ENCODE data around the gene FANCB.
A peak's percentile ranks its signal among the peaks of the same experiment; 100 is the strongest.

FANCB gene

DNA sequence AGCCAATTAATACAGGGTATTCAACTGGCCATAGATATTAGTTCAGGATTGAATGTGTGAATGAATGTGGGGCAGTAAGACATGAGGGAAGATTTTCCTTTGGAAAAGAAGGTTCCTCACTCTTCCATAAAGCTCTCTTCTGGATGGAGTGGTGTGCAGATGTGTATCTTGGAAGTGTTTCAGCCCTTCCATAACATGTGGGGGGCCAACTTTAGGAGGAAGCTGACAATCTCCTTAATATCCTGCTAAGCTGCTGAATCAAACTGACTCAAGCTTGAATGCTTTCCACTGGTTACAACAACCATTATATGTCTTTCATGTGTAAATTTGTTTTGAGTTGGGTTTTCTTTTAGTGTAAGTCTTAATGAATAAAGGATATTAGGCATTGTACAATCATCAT is 40.3 kb downstream of the FANCB start:
- no peak for DNase-seq (ENCODE audit: low read depth in 2 of 2)

DNA sequence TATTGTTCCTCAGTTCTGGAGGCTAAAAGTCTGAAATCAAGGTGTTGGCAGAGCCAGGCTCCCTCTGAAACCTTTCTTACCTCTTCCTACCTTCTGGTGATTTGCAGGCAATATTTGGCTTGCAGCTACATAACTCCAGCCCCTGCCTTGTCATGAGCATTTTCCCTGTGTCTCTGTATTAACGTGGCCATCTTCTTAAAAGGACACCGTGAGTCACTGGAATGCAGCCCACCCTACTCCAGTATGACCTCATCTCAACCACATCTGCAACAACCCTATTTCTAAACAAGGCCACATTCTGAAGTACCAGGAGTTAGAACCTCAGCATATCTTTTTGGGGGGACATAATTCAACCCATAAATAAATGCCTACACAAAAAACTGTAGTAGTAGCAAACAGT is 40.7 kb downstream of the FANCB start:
- no peak for DNase-seq (ENCODE audit: low read depth in 2 of 2)

DNA sequence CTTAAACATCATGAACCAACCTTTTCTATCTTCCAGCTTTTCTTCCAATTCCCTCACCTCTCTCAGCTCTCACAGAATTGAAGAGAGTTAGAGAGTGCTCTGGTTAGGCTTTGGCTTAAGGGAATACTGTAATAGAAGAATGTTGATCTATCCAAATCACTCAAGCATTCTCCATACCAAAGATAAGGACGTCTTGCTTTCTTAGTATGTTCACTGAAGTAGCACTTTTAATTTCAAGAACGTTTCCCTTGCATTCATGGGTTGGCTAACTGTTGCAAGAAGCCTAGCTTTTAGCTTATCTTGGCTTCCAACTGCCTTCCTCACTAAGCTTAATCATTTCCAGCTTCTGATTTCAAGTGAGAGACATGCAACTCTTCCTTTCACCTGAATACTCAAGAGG is 43.2 kb downstream of the FANCB start:
- DNase-seq (ENCODE audit: low read depth in 2 of 2): no peak

DNA sequence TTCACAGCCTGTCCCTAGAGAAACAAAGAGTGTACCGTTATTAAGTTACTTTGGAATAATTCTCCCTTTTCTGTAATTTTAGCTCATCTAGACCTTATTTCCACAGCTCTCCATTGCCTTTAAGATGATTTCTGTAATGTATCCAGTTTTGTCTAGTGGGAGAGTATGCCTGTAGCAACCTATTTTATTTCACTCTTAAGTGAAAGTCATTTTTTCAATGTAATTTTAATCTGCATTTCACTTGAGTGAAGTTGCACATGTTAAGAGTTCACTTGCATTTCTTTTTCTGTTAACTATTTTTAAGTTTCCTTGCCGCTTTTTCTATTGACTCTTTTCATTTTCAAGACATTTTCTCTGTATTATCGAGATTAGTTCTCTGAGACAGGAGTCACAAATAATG is 46.5 kb downstream of the FANCB start:
- DNase-seq (ENCODE audit: low read depth in 2 of 2): no peak

DNA sequence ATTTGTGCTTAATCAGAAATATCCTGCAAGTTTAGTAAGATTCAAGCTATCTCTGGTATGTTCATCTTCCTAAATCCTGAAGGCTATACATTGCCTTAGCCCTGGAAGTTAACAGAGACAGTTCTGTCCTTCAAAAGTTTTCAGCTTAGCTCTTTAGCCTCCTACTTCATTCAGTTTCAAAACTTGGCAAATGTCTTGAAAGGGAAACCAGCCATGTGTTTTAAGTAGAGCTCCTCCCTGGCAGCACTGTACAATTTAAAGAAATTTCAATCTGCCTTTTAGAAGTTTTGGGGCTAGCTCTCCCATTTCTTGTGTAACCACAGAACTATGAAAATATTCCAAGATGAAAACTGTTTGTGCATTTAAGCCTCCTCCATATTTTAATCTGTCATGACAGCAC is 47.0 kb downstream of the FANCB start:
- no peak for DNase-seq (ENCODE audit: low read depth in 2 of 2)

DNA sequence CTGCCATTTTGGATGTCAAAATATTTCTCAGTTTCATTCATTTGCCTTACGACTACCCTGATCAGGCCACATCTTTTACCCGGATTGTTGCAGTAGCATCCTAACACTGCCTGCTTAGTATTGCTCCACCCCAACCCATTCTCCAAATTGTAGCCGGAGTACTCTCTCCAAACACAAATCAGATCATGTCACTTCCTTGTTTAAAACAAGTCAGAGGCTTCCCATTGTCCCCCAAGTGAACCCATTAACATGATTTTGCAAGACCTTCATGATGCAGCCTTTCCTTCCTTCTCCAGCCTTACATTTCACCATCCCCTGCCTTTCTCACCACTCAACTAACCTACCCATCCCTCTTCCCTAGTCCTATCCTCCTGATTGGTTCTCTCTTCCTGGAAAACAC is 53.1 kb downstream of the FANCB start:
- DNase-seq (ENCODE audit: low read depth in 2 of 2): no peak

DNA sequence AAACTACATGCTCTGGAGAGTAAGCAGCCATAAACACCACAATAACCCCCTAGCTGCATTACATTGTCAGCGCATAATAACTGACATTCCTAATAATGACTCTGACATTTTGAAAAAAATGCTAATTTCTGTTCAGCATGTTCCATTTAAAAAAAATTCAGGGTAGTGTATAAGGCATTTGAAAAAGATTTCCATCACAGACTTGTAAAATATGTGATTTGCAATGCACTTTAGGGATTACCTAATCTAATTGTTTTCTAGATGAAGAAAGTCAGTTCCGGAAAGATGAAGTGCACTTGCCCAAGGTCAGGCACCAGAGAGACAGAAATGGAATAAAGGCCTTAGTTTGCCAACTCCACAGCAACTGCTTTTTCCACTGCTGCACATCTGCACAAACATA is 55.3 kb downstream of the FANCB start:
- DNase-seq (ENCODE audit: low read depth in 2 of 2): no peak

DNA sequence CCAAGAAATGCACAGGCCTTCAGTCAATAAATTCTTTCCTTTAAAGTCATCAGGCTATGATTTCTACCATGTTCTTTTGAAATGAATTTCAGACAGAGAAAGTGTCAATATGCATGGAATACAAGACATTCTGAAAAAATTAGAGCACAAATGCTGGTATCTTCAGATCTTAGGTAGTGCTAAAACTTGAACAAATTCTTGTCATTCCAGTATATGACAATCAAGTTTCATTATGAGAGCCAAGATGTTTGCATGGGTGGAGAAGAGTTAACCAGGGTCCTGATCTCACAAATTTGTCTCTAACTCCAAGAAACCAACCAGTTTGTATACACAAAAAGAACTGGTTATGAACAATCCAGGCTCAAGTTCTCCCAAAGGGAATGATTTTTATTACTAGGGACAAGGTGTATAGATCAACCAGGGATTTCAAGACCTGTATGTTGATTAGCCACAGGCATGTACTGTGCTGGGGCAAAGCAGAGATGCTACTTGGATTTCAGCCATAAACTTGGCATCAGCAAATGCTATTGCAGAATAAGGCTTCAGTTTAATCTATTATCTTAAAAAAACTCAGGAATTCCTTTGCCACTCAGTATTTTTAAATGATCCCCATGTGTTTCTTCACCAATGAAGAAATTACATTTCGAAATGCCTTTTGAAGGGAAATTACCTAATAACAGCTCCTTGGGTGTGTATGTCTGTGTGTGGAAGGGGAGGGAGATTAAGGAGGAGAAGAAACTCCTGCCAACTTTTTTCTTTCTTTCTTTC is 69.7 kb downstream of the FANCB start:
- no peak for DNase-seq (ENCODE audit: low read depth in 2 of 2)

DNA sequence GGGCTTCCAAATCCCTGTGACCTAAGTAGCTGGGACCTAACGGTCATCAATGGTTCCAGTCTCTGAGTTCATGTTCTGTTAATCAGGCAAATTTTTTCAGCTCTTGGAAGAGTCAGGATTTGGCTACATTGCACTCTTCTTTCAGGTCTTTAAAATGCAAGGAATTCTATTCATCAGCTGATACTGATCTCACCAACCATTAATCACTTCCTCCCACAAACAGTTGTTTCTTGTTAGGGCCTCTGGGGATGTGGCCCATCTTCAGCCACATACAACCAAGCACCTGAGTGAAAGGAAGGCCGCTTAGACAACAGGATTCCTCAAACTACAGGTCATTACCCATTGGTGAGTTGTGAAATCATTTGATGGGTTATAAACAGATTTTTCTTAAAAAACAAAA is 71.7 kb downstream of the FANCB start:
- DNase-seq (ENCODE audit: low read depth in 2 of 2): no peak

DNA sequence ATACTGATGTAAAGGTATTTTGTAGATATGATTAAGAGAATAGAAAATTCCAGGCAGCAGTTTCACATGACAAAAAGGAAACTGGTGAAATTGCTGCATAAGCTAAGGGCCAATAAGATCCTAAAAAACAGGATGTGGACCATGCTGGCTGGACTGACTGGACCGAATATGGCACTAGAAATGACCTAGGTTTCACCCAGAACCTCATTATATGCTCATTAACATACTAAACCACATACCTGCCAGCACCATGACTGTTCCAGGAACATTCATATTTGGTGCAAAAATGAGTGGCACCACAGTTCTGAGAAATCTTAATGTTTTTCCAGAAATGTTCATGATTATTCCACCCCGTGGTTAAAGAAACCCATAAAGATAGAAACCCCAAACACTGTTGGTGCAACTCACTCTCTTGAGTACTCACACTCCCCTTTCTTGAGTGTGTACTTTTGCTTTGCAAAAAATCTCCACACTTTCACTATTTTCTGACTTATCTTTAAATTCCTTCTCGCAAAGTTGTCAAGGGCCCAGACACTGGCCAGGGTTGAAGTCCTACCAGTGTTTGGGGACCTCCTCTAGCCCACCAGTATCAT is 74.0 kb downstream of the FANCB start:
- peak in 1 of 2 donors; percentile 3 for DNase-seq (ENCODE audit: low read depth in 2 of 2)
